HepG2 (cell line): ENCODE results near the gene PISD. TPM values are rescaled to one million over a fixed set of nuclear protein-coding genes. Genes with fewer than 3 reads are reported as not detected.

Experiments
- ATAC-seq: fragments of 200-7000 bp; cut with Tn5 transposase; 3 replicates; pipeline ENCODE4 v1.9.1; 2020; ENCODE audit warnings: mild to moderate bottlenecking, moderate library complexity
- BruUV-seq: library from RNA; stranded (reverse); fragments of 400-500 nt; replicated peaks from 2 replicates; lab custom pipeline; 2021; lab: Mats Ljungman, UMichigan
- CTCF ChIA-PET: fragments of 300-600 bp; formaldehyde crosslinking; extraction: SDS; loops from one replicate; lab custom pipeline; 2021; ENCODE audit warnings: low total read pairs, inconsistent platforms, low intra/inter-chr PET ratio; lab: Yijun Ruan, JAX
- POLR2A ChIA-PET: fragments of 350-600 bp; sonication (Branson Sonifier 250); formaldehyde crosslinking; loops from one replicate; lab custom pipeline; 2020; ENCODE audit warnings: antibody characterized with exemption, inconsistent platforms; lab: Yijun Ruan, JAX
- DNase-seq: peaks from one replicate; pipeline ENCODE4 v3.0.0-alpha.2; 2015; ENCODE audit warnings: low spot score
- FAIRE-seq: peaks from 3 replicates; lab custom pipeline; 2011; peaks lifted over from hg19 to GRCh38; lab: Jason Lieb, UNC
- H2AFZ ChIP-seq: one replicate; pipeline ENCODE4 v1.6.1; 2011; ENCODE audit warnings: low read length, inconsistent platforms
- H3K27ac ChIP-seq: fragments of 300-600 bp; 3 replicates; pipeline ENCODE4 v1.8.0; 2011; ENCODE audit warnings: mixed run types, mild to moderate bottlenecking, mixed read lengths, low read length, inconsistent platforms; ENCODE audit not compliant: insufficient read depth; ENCODE audit errors: extremely low read length
- H3K27me3 ChIP-seq, 2 experiments: fragments of 200-600 bp in 1 of 2; 2 replicates in 1 of 2; 3 replicates in 1 of 2; pipeline versions ENCODE4 v1.6.0 to v1.8.0; 2011; ENCODE audit warnings: low read length in 2 of 2, mild to moderate bottlenecking in 2 of 2, moderate library complexity in 2 of 2, inconsistent platforms in 1 of 2; ENCODE audit not compliant: insufficient read depth in 2 of 2, control insufficient read depth in 1 of 2
- H3K36me3 ChIP-seq, 2 experiments: fragments of 200-600 bp in 1 of 2; replicated peaks in 1 of 2; 2 replicates in 1 of 2; 3 replicates in 1 of 2; pipeline versions ENCODE4 v1.5.1 to v1.8.0; 2011; ENCODE audit warnings: low read length in 2 of 2, inconsistent platforms in 1 of 2; ENCODE audit not compliant: insufficient read depth in 2 of 2, control insufficient read depth in 1 of 2
- H3K4me1 ChIP-seq: 2 replicates; pipeline ENCODE4 v1.5.1; 2012; ENCODE audit warnings: low read length, inconsistent platforms; ENCODE audit not compliant: insufficient read depth
- H3K4me2 ChIP-seq: 2 replicates; pipeline ENCODE4 v1.6.0; 2011; ENCODE audit warnings: low read depth, low read length, inconsistent platforms
- H3K4me3 ChIP-seq, 3 experiments: fragments of 200-600 bp in 1 of 3; sonication (generic), shearing (Covaris generic) in 1 of 3; replicated peaks in 1 of 3; 2 replicates each; pipeline ENCODE4 v1.5.1; 2011 to 2016; ENCODE audit warnings: low read length in 3 of 3, inconsistent platforms in 2 of 3, low read depth in 2 of 3, mild to moderate bottlenecking in 2 of 3, control low read depth in 1 of 3, mixed read lengths in 1 of 3; ENCODE audit not compliant: insufficient read depth in 1 of 3
- H3K79me2 ChIP-seq: one replicate; pipeline ENCODE4 v1.6.1; 2011; ENCODE audit warnings: low read length, inconsistent platforms; ENCODE audit not compliant: insufficient read depth
- H3K9ac ChIP-seq: 2 replicates; pipeline ENCODE4 v1.6.0; 2011; ENCODE audit warnings: mild to moderate bottlenecking, low read depth, low read length, inconsistent platforms; ENCODE audit not compliant: insufficient read depth
- H3K9me3 ChIP-seq: 2 replicates; pipeline ENCODE4 v1.5.1; 2012; ENCODE audit warnings: mild to moderate bottlenecking, low read length
- H4K20me1 ChIP-seq: 2 replicates; pipeline ENCODE4 v1.6.0; 2011; ENCODE audit warnings: inconsistent platforms, mild to moderate bottlenecking, low read length, moderate library complexity; ENCODE audit not compliant: insufficient read depth
- FLYWCH1 ChIP-seq: sonication (generic); formaldehyde crosslinking; IDR thresholded peaks from 2 replicates; pipeline ENCODE4 v1.8.1; 2023; ENCODE audit warnings: mild to moderate bottlenecking, missing genetic modification reagents
- FOSL2 ChIP-seq: sonication (generic); formaldehyde crosslinking; IDR thresholded peaks from 2 replicates; pipeline ENCODE4 v1.4.0; 2020; ENCODE audit warnings: missing genetic modification reagents
- KDM3A ChIP-seq: IDR thresholded peaks from 2 replicates; pipeline ENCODE4 v1.6.1; 2018; ENCODE audit warnings: low read depth, missing compliant biosample characterization
- POLR2A ChIP-seq, 2 experiments: IDR thresholded peaks; 2 replicates each; pipeline ENCODE4 v1.6.1; 2011; ENCODE audit warnings: low read depth in 2 of 2, low read length in 2 of 2, mild to moderate bottlenecking in 1 of 2, moderate library complexity in 1 of 2; ENCODE audit not compliant: insufficient read depth in 1 of 2
- RAD21 ChIP-seq: fragments of 450-650 bp; formaldehyde crosslinking; IDR thresholded peaks from 2 replicates; pipeline ENCODE4 v1.5.0; 2020; ENCODE audit warnings: mild to moderate bottlenecking
- RBM22 ChIP-seq: fragments of 200-400 bp; formaldehyde crosslinking; optimal IDR thresholded peaks from 2 replicates; pipeline ENCODE3; 2017; ENCODE audit warnings: mild to moderate bottlenecking, low read length, moderate library complexity
- SMAD3 ChIP-seq: sonication (generic); formaldehyde crosslinking; IDR thresholded peaks from 2 replicates; pipeline ENCODE4 v1.4.0; 2020; ENCODE audit warnings: missing genetic modification reagents
- ZNF609 ChIP-seq: sonication (generic); formaldehyde crosslinking; IDR thresholded peaks from 2 replicates; pipeline ENCODE4 v1.4.0; 2020; ENCODE audit warnings: mild to moderate bottlenecking, missing genetic modification reagents, borderline replicate concordance
- WGBS: methylation state at CpG from one replicate; pipeline ENCODE4 v1.1.6; 2017; ENCODE audit warnings: low lambda C conversion rate; 5-methylcytosine and 5-hydroxymethylcytosine counted together
- in situ Hi-C: cut with HindIII; loops from 2 replicates; pipeline ENCODE4 v1.10.0; 2017; ENCODE audit warnings: low pct_unique_long_range_greater_than_20kb; ENCODE audit not compliant: extremely low pct_ligation_motif_present
- intact Hi-C: fragments of 100-400 bp; cut with micrococcal nuclease; formaldehyde crosslinking; loops from one replicate; pipeline ENCODE4 v1.10.0; 2022; ENCODE audit not compliant: unreplicated experiment
- polyA plus RNA-seq, 8 experiments: library from polyadenylated mRNA; depleted of rRNA in 3 of 8; stranded (reverse) in 7 of 8; unstranded in 1 of 8; fragments of >200 nt; fragmentation: Illumina TruSeq in 4 of 8; extraction: Trizol in 4 of 8; gene quantifications; 2 replicates each; pipeline versions ENCODE4 v1.2.1 to v1.2.3, GENCODE V29; 2011 to 2016; ENCODE audit warnings: low read depth in 4 of 8, missing spikeins in 1 of 8, mixed read lengths in 1 of 8; ENCODE audit not compliant: insufficient read depth in 1 of 8
- total RNA-seq, 5 experiments: library from RNA; depleted of rRNA; stranded (reverse); fragments of >200 nt; fragmentation: Illumina TruSeq; extraction: Trizol; gene quantifications; 2 replicates each; pipeline ENCODE4 v1.2.3, GENCODE V29; 2016; ENCODE audit warnings: low read depth in 1 of 5

The PISD gene
- total and polyA plus RNA-seq, 2 of the 13 experiments (the other 11 are each of a cell fraction or from before 2014, with no cell fraction given) = 30.1 to 47.7 TPM

GRCh38 chr22:31623592-31624304, 38.3 kb downstream of the PISD start (continued):
- TF ChIP-seq ZNF609 (CRISPR knock-in tag) = no peak
- TF ChIP-seq SMAD3 = no peak
- TF ChIP-seq POLR2A (IDR thresholded peaks at IDR 0.05; ENCODE audit: insufficient read depth in 1 of 2, low read depth in 2 of 2, low read length in 2 of 2) = 0 out of 4 replicates have a peak, but pooled peaks of 1 of the 2 experiments have one; percentile 24

- H3K9me3 ChIP-seq = no peaks in the 10 kb centered on the region
- no peak for ATAC-seq
- H3K9ac ChIP-seq = no peak overlapping the region
- H3K4me3 ChIP-seq = no peak overlapping the region
- no peak for TF ChIP-seq FOSL2
- peak; percentile 13 for TF ChIP-seq RBM22
- no peak for TF ChIP-seq RAD21
- no peak for TF ChIP-seq KDM3A (CRISPR knock-in tag)
- TF ChIP-seq FLYWCH1 (CRISPR knock-in tag) = no peak
- H3K79me2 ChIP-seq = peaks cover 34% of the 10 kb centered on the region
- ChIA-PET CTCF (no interaction called here), POLR2A (no interaction called here)
- H2AFZ ChIP-seq = no peak overlapping the region
- H3K4me2 ChIP-seq = no peak overlapping the region
- in situ Hi-C loops = no loop called here
- H3K27ac ChIP-seq = no peak overlapping the region
- BruUV-seq = no TSS peak
- FAIRE-seq = no peak
- peaks cover 23% of the 10 kb centered on the region for H3K4me1 ChIP-seq
- peaks cover 17% of the 10 kb centered on the region; the same call in 1 of the 2 replicates for H4K20me1 ChIP-seq
- intact Hi-C loops = no loop called here
- DNase-seq = no peak
- no peaks in the 10 kb centered on the region for H3K27me3 ChIP-seq
- 100% methylated on average over 1 of the region's 1 CpG for WGBS
- peaks cover 26 to 44% of the 10 kb centered on the region in 2 experiments for H3K36me3 ChIP-seq
Measured at GRCh38 chr22:31622980-31623379, 39.0 kb downstream of the PISD start.
